Activated naive CD4-positive, alpha-beta T cell treated with anti-CD3 and anti-CD28 coated beads for 36 hours (primary cell): ENCODE measurements around the gene RASSF3. TPM values are rescaled to one million over a fixed set of nuclear protein-coding genes. Genes with fewer than 3 reads are reported as not detected.
"Not testable (repeated sequence)": the region's sequence is repeated elsewhere in the genome, so short reads cannot be mapped to it uniquely, and the experiment has no call there.

Experiments used
- CTCF ChIA-PET: fragments of 350-600 bp; sonication (Branson Sonifier 250); formaldehyde crosslinking; loops from one replicate; lab custom pipeline; 2021; ENCODE audit warnings: antibody characterized with exemption; lab: Charles Lee
- DNase-seq: peaks from one replicate; pipeline ENCODE4 v3.0.0-alpha.2; 2020
- H3K27ac Mint-ChIP-seq: one replicate; pipeline ENCODE4 v1.8.0; 2021; ENCODE audit warnings: mild to moderate bottlenecking, mixed read lengths
- H3K27me3 Mint-ChIP-seq: one replicate; pipeline ENCODE4 v1.8.0; 2021; ENCODE audit warnings: low read depth, mixed read lengths
- H3K36me3 Mint-ChIP-seq: one replicate; pipeline ENCODE4 v1.8.0; 2021; ENCODE audit warnings: low read depth, mixed read lengths
- H3K4me1 Mint-ChIP-seq: one replicate; pipeline ENCODE4 v1.8.0; 2021; ENCODE audit warnings: low read depth, mixed read lengths
- H3K4me3 Mint-ChIP-seq: one replicate; pipeline ENCODE4 v1.8.0; 2021; ENCODE audit warnings: mild to moderate bottlenecking, moderate library complexity, mixed read lengths
- H3K9me3 Mint-ChIP-seq: one replicate; pipeline ENCODE4 v1.8.0; 2021; ENCODE audit warnings: mixed read lengths
- intact Hi-C: fragments of 100-400 bp; cut with micrococcal nuclease; formaldehyde crosslinking; loops from one replicate; pipeline ENCODE4 v1.15.1; 2023
- total RNA-seq, 2 experiments: library from RNA; stranded (reverse); gene quantifications; one replicate each; pipeline ENCODE4 v1.2.3, GENCODE V29; 2021

RASSF3 gene
- total RNA-seq, 2 experiments from 2014 or later, result 39.4 to 43.8 TPM

DNA sequence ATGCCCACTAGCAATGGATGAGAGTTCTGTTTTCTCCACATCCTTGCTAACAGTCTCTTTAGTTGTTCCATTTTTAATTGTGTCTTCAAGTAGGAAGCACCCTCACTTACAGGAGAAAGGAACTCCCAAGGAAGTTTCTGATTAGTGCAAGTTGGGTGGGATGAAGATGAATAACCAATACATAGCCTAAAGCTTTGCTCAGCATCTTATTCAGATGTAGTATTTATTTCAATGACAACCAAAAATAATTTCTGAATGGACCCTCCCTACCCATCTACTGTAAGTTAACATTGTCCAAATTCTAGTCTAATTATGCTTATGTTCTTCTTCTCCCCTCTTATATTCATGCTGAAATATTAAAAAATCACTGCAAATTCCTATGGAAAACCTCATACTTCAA lies 36.0 kb downstream of the RASSF3 start:
- Mint-ChIP-seq H3K4me3 (no peak overlapping the region), H3K27me3 (no peaks in the 10 kb centered on the region), H3K36me3 (peaks cover 2% of the 10 kb centered on the region), H3K9me3 (no peaks in the 10 kb centered on the region), H3K4me1 (peaks cover 72% of the 10 kb centered on the region), H3K27ac (peak overlapping the region; percentile 56)
- no peak for DNase-seq
- intact Hi-C loops, result no loop called here
- CTCF ChIA-PET, result no interaction called here

DNA sequence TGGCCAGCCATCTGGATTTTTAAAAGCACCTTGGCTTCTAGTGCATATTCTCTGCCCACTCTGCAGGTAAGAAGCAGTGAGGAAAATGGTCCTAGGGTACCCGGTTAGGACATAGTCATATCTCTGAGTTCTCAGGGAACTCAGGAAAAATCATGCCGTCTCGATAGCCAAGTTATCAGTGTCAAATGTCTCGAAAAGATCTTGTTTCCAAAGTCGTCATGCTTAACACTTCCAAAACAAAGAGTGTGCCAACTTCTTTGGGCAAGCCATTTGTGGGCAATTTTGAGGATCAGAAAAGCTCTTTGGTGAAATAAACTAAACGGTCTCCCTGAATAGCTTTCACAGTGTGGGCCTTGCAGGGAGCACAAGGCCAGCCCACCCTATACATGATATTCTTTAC lies 39.2 kb downstream of the RASSF3 start:
- Mint-ChIP-seq H3K27me3 (no peaks in the 10 kb centered on the region), H3K4me3 (no peak overlapping the region), H3K27ac (no peak overlapping the region), H3K36me3 (peaks cover 3% of the 10 kb centered on the region), H3K4me1 (peaks cover 77% of the 10 kb centered on the region), H3K9me3 (no peaks in the 10 kb centered on the region)
- intact Hi-C loops, result no loop called here
- DNase-seq, result no peak
- CTCF ChIA-PET, result no interaction called here

DNA sequence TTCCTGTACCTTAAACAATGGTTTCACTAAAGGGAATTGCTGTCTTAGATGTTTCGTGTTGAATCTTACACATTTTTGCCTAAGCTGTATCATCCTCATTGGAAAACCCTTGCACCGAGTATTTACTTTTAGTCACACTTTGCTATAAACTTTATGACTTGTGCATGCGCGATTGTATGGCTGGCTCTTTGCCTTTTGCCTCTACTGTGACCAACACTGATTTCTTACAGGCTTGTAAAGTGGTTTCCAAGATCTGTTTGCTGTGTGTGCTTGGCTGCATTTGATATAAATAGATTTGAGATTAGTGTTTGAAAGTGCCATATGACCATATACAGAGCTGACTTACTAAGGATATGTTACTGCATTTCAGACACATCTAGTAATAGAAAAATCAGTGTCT lies 40.5 kb downstream of the RASSF3 start:
- Mint-ChIP-seq H3K9me3 (no peaks in the 10 kb centered on the region), H3K36me3 (peaks cover 3% of the 10 kb centered on the region), H3K27me3 (no peaks in the 10 kb centered on the region), H3K4me1 (peaks cover 75% of the 10 kb centered on the region), H3K4me3 (no peak overlapping the region), H3K27ac (peak overlapping the region; percentile 21)
- no peak for DNase-seq
- CTCF ChIA-PET, result interaction anchor here (1.9 kb wide), 1 partner anchor 101 kb away, joined by 8 read pairs; no protein-coding TSS in a partner anchor
- intact Hi-C loops, result no loop called here

DNA sequence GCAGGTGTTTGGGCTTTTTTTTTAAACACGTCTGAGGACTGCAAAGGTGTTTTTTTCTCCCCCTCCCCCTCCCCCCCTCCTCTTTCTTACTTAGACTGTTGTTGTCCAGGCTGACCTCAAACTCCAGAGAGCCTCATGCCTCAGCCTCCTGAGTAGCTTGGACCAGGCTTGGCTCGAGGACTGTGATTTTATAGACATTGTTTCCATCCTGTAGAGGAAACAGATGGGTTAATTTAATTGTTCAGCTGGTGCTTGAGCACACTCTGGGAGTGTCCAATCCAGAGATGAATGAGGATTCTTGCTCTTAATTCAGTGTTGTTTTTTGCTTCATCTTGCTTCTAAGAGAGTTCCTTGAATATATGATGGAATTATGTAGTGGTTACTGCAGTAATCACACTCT lies 42.1 kb downstream of the RASSF3 start:
- H3K27ac Mint-ChIP-seq, result peak overlapping the region; percentile 62
- no peak overlapping the region for H3K4me3 Mint-ChIP-seq
- H3K9me3 Mint-ChIP-seq, result no peaks in the 10 kb centered on the region
- H3K27me3 Mint-ChIP-seq, result no peaks in the 10 kb centered on the region
- peaks cover 74% of the 10 kb centered on the region for H3K4me1 Mint-ChIP-seq
- no peak for DNase-seq
- CTCF ChIA-PET, result interaction anchor here (0.7 to 1.9 kb wide), 2 partner anchors 12 to 103 kb away, joined by 3 to 8 read pairs; no protein-coding TSS in a partner anchor
- intact Hi-C loops, result no loop called here
- peaks cover 3% of the 10 kb centered on the region for H3K36me3 Mint-ChIP-seq

DNA sequence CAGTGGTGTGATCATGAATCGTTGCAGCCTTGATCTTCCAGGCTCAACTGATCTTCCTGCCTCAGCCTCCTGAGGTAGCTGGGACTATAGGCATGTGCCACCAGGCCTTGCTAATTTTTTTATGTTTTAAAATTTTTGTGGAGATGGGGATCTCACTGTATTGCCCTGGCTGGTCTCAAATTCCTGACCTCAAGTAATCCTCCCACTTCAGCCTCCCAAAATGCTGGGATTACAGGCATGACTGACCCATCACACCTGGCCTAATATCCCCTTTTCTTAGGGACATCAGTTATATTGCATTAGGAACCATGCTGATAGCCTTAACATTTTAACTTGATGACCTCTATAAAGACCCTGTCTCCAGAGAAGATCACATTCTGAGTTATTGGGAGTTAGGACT lies 42.8 kb downstream of the RASSF3 start:
- Mint-ChIP-seq H3K4me1 (peaks cover 75% of the 10 kb centered on the region), H3K27me3 (no peaks in the 10 kb centered on the region), H3K4me3 (no peak overlapping the region), H3K36me3 (peaks cover 8% of the 10 kb centered on the region), H3K27ac (peak overlapping the region; percentile 62), H3K9me3 (no peaks in the 10 kb centered on the region)
- intact Hi-C loops, result no loop called here
- no peak for DNase-seq
- CTCF ChIA-PET, result no interaction called here

DNA sequence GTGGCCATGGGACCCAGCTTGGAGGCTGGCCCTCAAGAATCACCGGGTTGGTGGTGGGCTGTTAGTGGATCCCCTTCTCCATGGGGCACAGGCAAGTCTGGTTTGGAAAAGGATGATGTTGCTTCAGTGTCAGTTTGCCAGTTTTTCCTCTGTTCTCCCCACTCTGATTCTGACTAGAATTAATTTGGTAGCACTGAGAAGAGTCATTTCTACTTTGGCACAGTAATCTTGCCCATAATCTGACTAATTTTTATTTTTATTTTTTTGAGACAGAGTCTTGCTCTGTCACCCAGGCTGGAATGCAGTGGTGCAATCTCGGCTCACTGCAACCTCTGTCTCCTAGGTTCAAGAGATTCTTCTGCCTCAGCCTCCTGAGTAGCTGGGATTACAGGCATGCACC lies 43.6 kb downstream of the RASSF3 start:
- not testable (repeated sequence) for H3K27me3 Mint-ChIP-seq, H3K9me3 Mint-ChIP-seq, H3K4me3 Mint-ChIP-seq, DNase-seq
- intact Hi-C loops, result loop anchor here (2.0 kb wide), 1 partner anchor 29 kb away; no protein-coding TSS in a partner anchor
- H3K4me1 Mint-ChIP-seq, result peaks cover 79% of the 10 kb centered on the region
- H3K36me3 Mint-ChIP-seq, result peaks cover 13% of the 10 kb centered on the region
- H3K27ac Mint-ChIP-seq, result peak overlapping the region; percentile 14
- CTCF ChIA-PET, result interaction anchor here (0.6 to 1.2 kb wide), 2 partner anchors 12 to 30 kb away, joined by 3 to 7 read pairs; no protein-coding TSS in a partner anchor

DNA sequence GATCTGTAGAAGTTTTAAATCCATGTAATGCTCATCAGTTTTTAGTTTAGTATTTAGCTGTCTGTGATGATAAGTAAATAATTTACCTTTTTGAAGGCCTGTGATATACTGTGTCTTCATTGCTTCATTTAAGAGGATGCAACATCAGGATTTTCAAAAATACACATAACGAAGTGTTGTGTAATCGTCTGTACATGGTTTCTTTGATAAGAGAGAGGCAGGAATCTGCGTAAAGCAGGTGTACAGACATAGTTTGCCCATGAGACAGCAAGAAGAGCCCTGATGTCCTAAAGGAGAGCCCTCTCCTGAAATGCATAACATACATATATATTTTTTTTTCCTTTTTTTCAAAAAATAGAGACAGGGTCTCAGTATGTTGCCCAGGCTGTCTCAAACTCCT lies 44.8 kb downstream of the RASSF3 start:
- CTCF ChIA-PET, result interaction anchor here (1.2 kb wide), 1 partner anchor 11 kb away, joined by 7 read pairs; no protein-coding TSS in a partner anchor
- Mint-ChIP-seq H3K27me3 (no peaks in the 10 kb centered on the region), H3K27ac (peak overlapping the region; percentile 33), H3K4me1 (peaks cover 80% of the 10 kb centered on the region), H3K36me3 (peaks cover 12% of the 10 kb centered on the region), H3K9me3 (peaks cover 1% of the 10 kb centered on the region), H3K4me3 (no peak overlapping the region)
- no peak for DNase-seq
- intact Hi-C loops, result loop anchor here (2.0 kb wide), 1 partner anchor 30 kb away; no protein-coding TSS in a partner anchor

DNA sequence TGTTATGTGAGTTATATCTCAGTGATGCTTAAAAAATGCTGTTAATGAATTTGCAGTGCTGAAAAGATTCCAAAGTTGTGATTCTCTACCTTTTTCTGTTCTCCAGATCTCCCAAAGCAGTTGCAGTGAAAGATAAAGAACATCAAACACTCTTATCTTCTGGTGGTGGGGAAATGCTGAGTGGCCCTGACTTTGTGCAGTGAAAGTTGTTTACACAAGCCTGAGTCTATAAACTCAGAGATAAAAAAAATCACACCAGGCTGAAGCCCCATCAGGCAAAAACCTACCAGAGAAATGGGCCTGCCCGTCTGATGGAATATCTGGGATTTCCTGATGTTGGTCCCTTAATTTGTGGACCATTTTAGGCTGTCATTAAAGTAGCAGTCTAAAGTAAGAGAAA lies 46.1 kb downstream of the RASSF3 start:
- CTCF ChIA-PET, result no interaction called here
- Mint-ChIP-seq H3K36me3 (peaks cover 11% of the 10 kb centered on the region), H3K27ac (peak overlapping the region; percentile 51), H3K9me3 (peaks cover 1% of the 10 kb centered on the region), H3K4me3 (no peak overlapping the region), H3K27me3 (no peaks in the 10 kb centered on the region), H3K4me1 (peaks cover 80% of the 10 kb centered on the region)
- intact Hi-C loops, result loop anchor here (1.0 kb wide), 1 partner anchor 25 kb away; no protein-coding TSS in a partner anchor
- DNase-seq, result no peak

DNA sequence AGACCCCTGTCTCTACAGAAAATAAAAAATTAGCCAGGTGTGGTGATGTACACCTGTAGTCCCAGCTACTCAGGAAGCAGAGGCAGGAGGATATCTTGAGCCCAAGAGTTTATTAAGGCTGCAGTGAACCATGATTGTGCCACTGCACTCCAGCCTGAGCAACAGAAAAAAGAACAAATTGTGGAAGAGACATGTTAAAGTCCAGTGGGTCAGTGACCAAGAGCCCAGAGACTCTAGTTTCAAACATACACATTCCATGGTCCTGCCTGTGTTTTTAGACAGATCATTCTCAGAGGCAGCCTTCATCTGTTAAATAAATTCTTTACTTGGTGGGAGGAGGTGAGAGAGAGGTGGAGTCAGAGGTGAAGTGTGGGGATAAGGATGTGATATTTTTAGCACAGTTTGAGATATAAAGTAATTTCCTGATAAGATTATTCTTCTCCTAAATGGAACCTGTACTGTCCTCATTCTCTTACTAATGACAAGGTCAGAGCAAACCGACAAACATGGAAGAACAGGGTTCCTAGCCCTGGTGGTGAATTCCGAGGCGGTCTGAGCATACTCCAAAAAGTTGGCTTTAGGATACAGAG lies 48.7 kb downstream of the RASSF3 start:
- H3K9me3 Mint-ChIP-seq, result peaks cover 1% of the 10 kb centered on the region
- DNase-seq, result no peak
- peaks cover 12% of the 10 kb centered on the region for H3K36me3 Mint-ChIP-seq
- peak overlapping the region; percentile 87 for H3K27ac Mint-ChIP-seq
- H3K4me1 Mint-ChIP-seq, result peaks cover 71% of the 10 kb centered on the region
- intact Hi-C loops, result no loop called here
- CTCF ChIA-PET, result no interaction called here
- no peaks in the 10 kb centered on the region for H3K27me3 Mint-ChIP-seq
- H3K4me3 Mint-ChIP-seq, result no peak overlapping the region

DNA sequence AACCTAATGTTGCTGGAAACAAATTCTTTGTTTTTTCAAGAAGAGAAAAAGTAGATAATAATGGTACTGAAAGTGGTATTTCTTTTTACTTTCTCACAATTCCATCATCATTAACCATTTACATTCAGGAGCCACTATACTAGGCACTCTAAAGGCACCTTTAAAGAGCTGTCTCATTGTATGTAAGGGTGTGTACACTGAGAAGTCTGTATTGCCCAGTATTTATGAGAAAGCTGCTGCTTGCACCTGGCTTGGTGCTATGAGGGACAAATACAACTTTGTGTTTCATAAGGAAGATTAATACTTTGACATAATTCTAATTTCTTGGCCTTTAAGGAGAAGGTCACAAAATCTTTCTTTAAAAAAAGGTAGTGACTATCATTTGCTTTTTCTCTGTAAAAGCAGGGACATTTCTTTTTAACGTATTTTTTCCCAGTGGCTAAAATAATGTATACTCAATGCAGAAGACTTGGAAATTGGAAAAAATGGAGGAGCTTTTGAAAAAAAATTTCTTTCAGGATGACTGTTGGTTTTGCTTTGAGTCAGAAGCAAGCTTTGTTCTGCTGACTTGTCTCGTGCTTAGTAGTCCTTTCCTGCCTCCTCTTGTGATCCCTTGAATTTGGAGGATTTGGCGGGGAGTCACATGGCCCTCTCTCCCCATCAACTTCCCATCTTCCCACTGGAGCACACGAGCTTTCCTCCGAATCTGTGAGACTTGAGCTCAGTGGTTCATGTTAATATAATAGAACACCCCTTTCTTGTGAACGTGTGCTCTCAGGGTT lies 50.1 kb downstream of the RASSF3 start:
- Mint-ChIP-seq H3K27ac (peak overlapping the region; percentile 80), H3K27me3 (no peaks in the 10 kb centered on the region), H3K4me3 (no peak overlapping the region), H3K36me3 (peaks cover 12% of the 10 kb centered on the region), H3K4me1 (peaks cover 74% of the 10 kb centered on the region), H3K9me3 (peaks cover 1% of the 10 kb centered on the region)
- DNase-seq, result no peak
- intact Hi-C loops, result no loop called here
- CTCF ChIA-PET, result interaction anchor here (0.5 to 1.2 kb wide), 3 partner anchors 18 to 37 kb away, joined by 3 to 5 read pairs (median 4); no protein-coding TSS in a partner anchor

DNA sequence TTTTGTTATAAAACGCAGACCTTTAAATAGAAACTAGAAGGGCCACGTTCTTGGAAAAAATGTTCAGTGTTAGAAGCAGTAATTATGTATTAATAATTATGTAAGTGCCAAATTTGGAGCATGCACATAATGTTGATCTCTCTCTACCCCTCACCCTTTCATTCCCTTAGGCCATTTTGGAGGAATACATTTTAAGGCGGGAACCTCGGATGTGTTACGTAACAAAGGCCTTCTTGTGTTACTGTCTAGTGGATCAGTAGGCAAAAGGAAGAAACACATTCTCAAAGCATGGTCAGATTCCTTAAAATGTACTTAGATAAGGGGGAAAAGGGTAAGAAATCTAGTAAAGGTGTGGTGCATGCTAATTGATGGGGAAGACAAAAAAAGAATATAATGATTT lies 52.7 kb downstream of the RASSF3 start:
- H3K27ac Mint-ChIP-seq, result no peak overlapping the region
- CTCF ChIA-PET, result interaction anchor here (0.8 kb wide), 1 partner anchor 15 kb away, joined by 3 read pairs; no protein-coding TSS in a partner anchor

DNA sequence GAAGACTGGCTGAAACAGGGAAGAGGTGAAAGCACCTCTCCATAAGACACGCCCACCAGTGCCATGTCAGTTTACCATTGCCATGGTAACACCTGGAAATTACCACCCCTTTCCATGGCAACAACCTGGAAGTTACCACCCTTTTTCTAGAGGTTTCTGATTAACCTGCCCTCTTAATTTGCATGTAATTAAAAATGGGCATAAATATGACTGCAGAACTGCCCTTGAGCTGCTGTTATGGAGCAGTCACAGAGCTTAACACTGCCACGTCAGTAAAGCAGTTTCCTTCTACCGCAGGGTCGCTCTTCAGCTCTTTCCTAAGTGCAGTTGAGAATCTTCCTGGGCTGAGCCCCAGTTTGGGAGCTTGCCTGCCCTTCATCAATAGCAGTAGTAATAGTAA lies 55.2 kb downstream of the RASSF3 start:
- intact Hi-C loops, result loop anchor here (2.0 to 5.0 kb wide), 2 partner anchors 13 to 1637 kb away; partner anchors contain the start of gene HELB
- Mint-ChIP-seq H3K9me3 (no peaks in the 10 kb centered on the region), H3K4me1 (peaks cover 80% of the 10 kb centered on the region), H3K36me3 (peaks cover 2% of the 10 kb centered on the region), H3K27me3 (no peaks in the 10 kb centered on the region), H3K4me3 (peak overlapping the region; percentile 28), H3K27ac (peak overlapping the region; percentile 92)
- CTCF ChIA-PET, result interaction anchor here (0.7 to 1.8 kb wide), 3 partner anchors 11 to 33 kb away, joined by 3 to 7 read pairs (median 3); no protein-coding TSS in a partner anchor
- DNase-seq, result peak; percentile 62

More for the DNA sequence above, 52.7 kb downstream of the RASSF3 start:
- Mint-ChIP-seq H3K4me1 (peaks cover 82% of the 10 kb centered on the region), H3K27me3 (no peaks in the 10 kb centered on the region), H3K9me3 (peaks cover 1% of the 10 kb centered on the region), H3K36me3 (peaks cover 7% of the 10 kb centered on the region), H3K4me3 (no peak overlapping the region)
- intact Hi-C loops, result no loop called here
- DNase-seq, result no peak
